ENCODE results near the gene DBH.

- TF ChIP-seq CTCF (conservative IDR thresholded peaks at IDR 0.05; ENCODE audit: low read depth, low read length) (no peak), EZH2 (IDR thresholded peaks at IDR 0.05; ENCODE audit: borderline replicate concordance, low read depth, low read length, poor library complexity, severe bottlenecking) (no peak)
Measured at GRCh38 chr9:133635098-133635497, 1.1 kb upstream of the DBH start.
